SK-N-SH (cell line): ENCODE results near the gene TPD52L2. TPM values are rescaled to one million over a fixed set of nuclear protein-coding genes. Genes with fewer than 3 reads are reported as not detected.

Source experiments
- CTCF ChIA-PET: fragments of 300-600, 350-600 bp; formaldehyde crosslinking; extraction: SDS; loops from one replicate; lab custom pipeline; 2021; lab: Yijun Ruan, JAX
- POLR2A ChIA-PET: fragments of 350-600 bp; sonication (Branson Sonifier 250); formaldehyde crosslinking; extraction: SDS; loops from one replicate; lab custom pipeline; 2020; ENCODE audit warnings: antibody characterized with exemption, inconsistent platforms; lab: Yijun Ruan, JAX
- DNase-seq: peaks from one replicate; pipeline ENCODE4 v3.0.0; 2012
- H2AFZ ChIP-seq: fragments of 200-600 bp; sonication (generic); 2 replicates; pipeline ENCODE4 v1.8.1; 2016; ENCODE audit warnings: antibody characterized with exemption, mild to moderate bottlenecking, low read depth
- H3F3A ChIP-seq: fragments of 200-600 bp; sonication (generic); replicated peaks from 2 replicates; pipeline ENCODE3; 2016; ENCODE audit warnings: antibody characterized with exemption, mild to moderate bottlenecking; ENCODE audit not compliant: insufficient read depth
- H3K27ac ChIP-seq, 2 experiments: fragments of 200-500 bp in 1 of 2; fragments of 200-600 bp in 1 of 2; sonication (Bioruptor generic) in 1 of 2; sonication (generic), shearing (Covaris generic) in 1 of 2; 2 replicates each; pipeline versions ENCODE4 v1.5.1 to v1.6.1; 2014 to 2016; ENCODE audit warnings: low read depth in 2 of 2, inconsistent platforms in 1 of 2, low read length in 1 of 2, mild to moderate bottlenecking in 1 of 2, mixed read lengths in 1 of 2
- H3K27me3 ChIP-seq: fragments of 200-600 bp; sonication (generic), shearing (Covaris generic); 2 replicates; pipeline ENCODE4 v1.6.1; 2016; ENCODE audit warnings: mixed run types; ENCODE audit not compliant: insufficient read depth
- H3K36me3 ChIP-seq, 2 experiments: fragments of 200-500 bp in 1 of 2; fragments of 200-600 bp in 1 of 2; sonication (Bioruptor generic) in 1 of 2; sonication (generic) in 1 of 2; replicated peaks in 1 of 2; 2 replicates each; pipeline versions ENCODE3 to v1.5.1; 2014 to 2016; ENCODE audit warnings: low read length in 1 of 2, mild to moderate bottlenecking in 1 of 2; ENCODE audit not compliant: insufficient read depth in 2 of 2, control insufficient read depth in 1 of 2
- H3K4me1 ChIP-seq, 2 experiments: fragments of 200-500 bp in 1 of 2; fragments of 200-600 bp in 1 of 2; sonication (Bioruptor generic) in 1 of 2; sonication (generic), shearing (Covaris generic) in 1 of 2; 2 replicates each; pipeline versions ENCODE4 v1.5.1 to v1.6.1; 2014 to 2016; ENCODE audit warnings: low read depth in 1 of 2, low read length in 1 of 2, mixed run types in 1 of 2; ENCODE audit not compliant: insufficient read depth in 2 of 2, control insufficient read depth in 1 of 2
- H3K4me2 ChIP-seq: fragments of 200-600 bp; sonication (generic), shearing (Covaris generic); 2 replicates; pipeline ENCODE4 v1.6.1; 2017; ENCODE audit warnings: mixed run types
- H3K4me3 ChIP-seq, 2 experiments: fragments of 200-500 bp in 1 of 2; fragments of 200-600 bp in 1 of 2; sonication (Bioruptor generic) in 1 of 2; sonication (generic), shearing (Covaris generic) in 1 of 2; 2 replicates each; pipeline versions ENCODE4 v1.5.1 to v1.8.1; 2014 to 2016; ENCODE audit warnings: low read depth in 2 of 2, inconsistent platforms in 1 of 2, low read length in 1 of 2, mild to moderate bottlenecking in 1 of 2, mixed read lengths in 1 of 2, moderate library complexity in 1 of 2
- H3K79me2 ChIP-seq: fragments of 200-600 bp; sonication (generic); 2 replicates; pipeline ENCODE4 v1.8.1; 2017; ENCODE audit warnings: mild to moderate bottlenecking; ENCODE audit not compliant: insufficient read depth
- H3K9ac ChIP-seq: fragments of 200-600 bp; sonication (generic); 2 replicates; pipeline ENCODE4 v1.6.1; 2017; ENCODE audit warnings: mixed run types
- H3K9me2 ChIP-seq: fragments of 200-600 bp; sonication (generic); 2 replicates; pipeline ENCODE4 v1.6.1; 2017; ENCODE audit warnings: mixed run types
- H3K9me3 ChIP-seq: fragments of 200-600 bp; sonication (generic); 2 replicates; pipeline ENCODE4 v1.6.1; 2017; ENCODE audit warnings: mixed run types, mild to moderate bottlenecking, moderate library complexity
- H4K20me1 ChIP-seq: fragments of 200-600 bp; sonication (generic); 2 replicates; pipeline ENCODE4 v1.6.1; 2017; ENCODE audit warnings: mild to moderate bottlenecking, mixed run types; ENCODE audit not compliant: insufficient read depth
- CHD2 ChIP-seq: fragments of 150-350 bp; IDR thresholded peaks from 2 replicates; pipeline ENCODE4 v1.6.1; 2018; ENCODE audit warnings: low read length; ENCODE audit not compliant: partially characterized antibody
- EZH2phosphoT487 ChIP-seq: fragments of 200-600 bp; sonication (generic); IDR thresholded peaks from 2 replicates; pipeline ENCODE4 v1.6.1; 2017; ENCODE audit warnings: low read depth, mixed run types, mild to moderate bottlenecking, antibody characterized with exemption, moderate library complexity, borderline replicate concordance
- FOSL2 ChIP-seq: IDR thresholded peaks from 2 replicates; pipeline ENCODE4 v1.4.0; 2012; ENCODE audit warnings: low read depth, mild to moderate bottlenecking, moderate library complexity, borderline replicate concordance
- MXI1 ChIP-seq: IDR thresholded peaks from 2 replicates; pipeline ENCODE4 v1.6.1; 2012; ENCODE audit warnings: mild to moderate bottlenecking, low read depth, low read length, improper control_type of control experiment
- TCF12 ChIP-seq: IDR thresholded peaks from 2 replicates; pipeline ENCODE4 v1.4.0; 2012
- WGBS: methylation state at CpG from one replicate; pipeline ENCODE4 v1.1.6; 2017; ENCODE audit warnings: low lambda C conversion rate; 5-methylcytosine and 5-hydroxymethylcytosine counted together
- polyA plus RNA-seq, 3 experiments: library from polyadenylated mRNA; depleted of rRNA; stranded (reverse); fragments of >200 nt; gene quantifications; 2 replicates each; pipeline ENCODE4 v1.2.3, GENCODE V29; 2012
- TF ChIP-seq, protein P1 (sequence below): fragments of 150-350 bp; IDR thresholded peaks from 2 replicates; pipeline ENCODE4 v1.6.1; 2017; ENCODE audit warnings: antibody characterized with exemption, low read length, low read depth, borderline replicate concordance
- TF ChIP-seq, protein P2 (sequence below): fragments of 150-350 bp; IDR thresholded peaks from 2 replicates; pipeline ENCODE4 v1.6.1; 2016; ENCODE audit warnings: mild to moderate bottlenecking, low read depth, low read length
- TF ChIP-seq, protein P3 (sequence below): IDR thresholded peaks from 2 replicates; pipeline ENCODE4 v1.4.0; 2012; ENCODE audit warnings: low read depth, borderline replicate concordance
- TF ChIP-seq, protein P4 (sequence below): fragments of 200-600 bp; sonication (generic); IDR thresholded peaks from 2 replicates; pipeline ENCODE4 v1.6.1; 2017; ENCODE audit warnings: antibody characterized with exemption, mild to moderate bottlenecking, moderate library complexity
- TF ChIP-seq, protein P5 (sequence below): IDR thresholded peaks from 2 replicates; pipeline ENCODE4; 2012

The TPD52L2 gene
- polyA plus RNA-seq, 1 of the 3 experiments (the other 2 are of a cell fraction), result 137 TPM

DNA sequence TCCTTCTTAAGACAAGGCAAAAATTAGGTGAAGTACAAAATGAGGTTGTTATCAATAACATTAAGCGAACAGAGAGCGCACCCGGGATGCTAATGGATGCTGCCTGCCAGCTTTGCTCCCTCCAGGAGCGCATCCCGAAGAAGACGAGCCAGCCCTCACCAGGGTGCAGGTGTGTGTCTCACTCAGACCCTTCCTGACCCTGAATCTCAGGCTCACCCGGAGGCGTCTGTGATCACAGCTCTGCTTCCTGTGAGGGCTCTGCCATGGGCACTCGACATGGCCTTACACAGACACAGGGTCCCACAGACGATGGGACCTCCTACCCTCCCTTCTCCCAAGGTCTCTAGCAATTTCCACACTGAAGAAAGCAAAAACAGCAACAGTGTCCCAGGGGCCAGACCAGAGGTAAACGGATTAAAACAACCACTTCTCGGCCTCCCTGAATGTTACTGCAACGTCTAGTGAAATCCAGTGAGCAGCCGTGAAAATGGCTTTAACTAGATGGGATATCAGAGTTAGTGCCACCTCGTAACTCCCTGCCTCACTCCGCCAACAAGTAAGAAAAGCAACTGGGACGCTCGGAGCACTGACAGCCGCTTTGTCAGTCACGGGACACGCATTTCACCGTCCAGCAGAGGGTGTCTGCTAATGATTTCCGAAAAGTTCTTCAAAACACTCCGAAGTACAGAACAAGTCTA, 45.7 kb upstream of the TPD52L2 start:
- no peak overlapping the region for H3K4me2 ChIP-seq
- CTCF ChIA-PET, result interaction anchor here (1.5 kb wide), 1 partner anchor 33 kb away, joined by 4 read pairs; no protein-coding TSS in a partner anchor

More for the DNA sequence above, 45.7 kb upstream of the TPD52L2 start:
- Histone ChIP-seq H3K9ac (no peak overlapping the region), H3K9me3 (no peaks in the 10 kb centered on the region), H3F3A (peaks cover 9% of the 10 kb centered on the region), H3K79me2 (no peaks in the 10 kb centered on the region), H3K27ac (no peak overlapping the region), H3K27me3 (no peaks in the 10 kb centered on the region), H2AFZ (no peak overlapping the region), H3K4me1 (no peaks in the 10 kb centered on the region), H3K4me3 (no peak overlapping the region), H4K20me1 (peaks cover 4% of the 10 kb centered on the region; the same call in 1 of the 2 replicates), H3K36me3 (no peaks in the 10 kb centered on the region), H3K9me2 (no peaks in the 10 kb centered on the region)
- WGBS, result 45% methylated on average over 13 of the region's 24 CpGs
- DNase-seq, result no peak
- TF ChIP-seq, protein P1, sequence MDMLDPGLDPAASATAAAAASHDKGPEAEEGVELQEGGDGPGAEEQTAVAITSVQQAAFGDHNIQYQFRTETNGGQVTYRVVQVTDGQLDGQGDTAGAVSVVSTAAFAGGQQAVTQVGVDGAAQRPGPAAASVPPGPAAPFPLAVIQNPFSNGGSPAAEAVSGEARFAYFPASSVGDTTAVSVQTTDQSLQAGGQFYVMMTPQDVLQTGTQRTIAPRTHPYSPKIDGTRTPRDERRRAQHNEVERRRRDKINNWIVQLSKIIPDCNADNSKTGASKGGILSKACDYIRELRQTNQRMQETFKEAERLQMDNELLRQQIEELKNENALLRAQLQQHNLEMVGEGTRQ, result no peak
- TF ChIP-seq, protein P2, sequence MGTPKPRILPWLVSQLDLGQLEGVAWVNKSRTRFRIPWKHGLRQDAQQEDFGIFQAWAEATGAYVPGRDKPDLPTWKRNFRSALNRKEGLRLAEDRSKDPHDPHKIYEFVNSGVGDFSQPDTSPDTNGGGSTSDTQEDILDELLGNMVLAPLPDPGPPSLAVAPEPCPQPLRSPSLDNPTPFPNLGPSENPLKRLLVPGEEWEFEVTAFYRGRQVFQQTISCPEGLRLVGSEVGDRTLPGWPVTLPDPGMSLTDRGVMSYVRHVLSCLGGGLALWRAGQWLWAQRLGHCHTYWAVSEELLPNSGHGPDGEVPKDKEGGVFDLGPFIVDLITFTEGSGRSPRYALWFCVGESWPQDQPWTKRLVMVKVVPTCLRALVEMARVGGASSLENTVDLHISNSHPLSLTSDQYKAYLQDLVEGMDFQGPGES, result no peak
- TF ChIP-seq TCF12 (no peak), EZH2phosphoT487 (no peak), FOSL2 (no peak), MXI1 (no peak), CHD2 (no peak)
- TF ChIP-seq, protein P3, sequence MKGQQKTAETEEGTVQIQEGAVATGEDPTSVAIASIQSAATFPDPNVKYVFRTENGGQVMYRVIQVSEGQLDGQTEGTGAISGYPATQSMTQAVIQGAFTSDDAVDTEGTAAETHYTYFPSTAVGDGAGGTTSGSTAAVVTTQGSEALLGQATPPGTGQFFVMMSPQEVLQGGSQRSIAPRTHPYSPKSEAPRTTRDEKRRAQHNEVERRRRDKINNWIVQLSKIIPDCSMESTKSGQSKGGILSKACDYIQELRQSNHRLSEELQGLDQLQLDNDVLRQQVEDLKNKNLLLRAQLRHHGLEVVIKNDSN, result no peak
- TF ChIP-seq, protein P4, sequence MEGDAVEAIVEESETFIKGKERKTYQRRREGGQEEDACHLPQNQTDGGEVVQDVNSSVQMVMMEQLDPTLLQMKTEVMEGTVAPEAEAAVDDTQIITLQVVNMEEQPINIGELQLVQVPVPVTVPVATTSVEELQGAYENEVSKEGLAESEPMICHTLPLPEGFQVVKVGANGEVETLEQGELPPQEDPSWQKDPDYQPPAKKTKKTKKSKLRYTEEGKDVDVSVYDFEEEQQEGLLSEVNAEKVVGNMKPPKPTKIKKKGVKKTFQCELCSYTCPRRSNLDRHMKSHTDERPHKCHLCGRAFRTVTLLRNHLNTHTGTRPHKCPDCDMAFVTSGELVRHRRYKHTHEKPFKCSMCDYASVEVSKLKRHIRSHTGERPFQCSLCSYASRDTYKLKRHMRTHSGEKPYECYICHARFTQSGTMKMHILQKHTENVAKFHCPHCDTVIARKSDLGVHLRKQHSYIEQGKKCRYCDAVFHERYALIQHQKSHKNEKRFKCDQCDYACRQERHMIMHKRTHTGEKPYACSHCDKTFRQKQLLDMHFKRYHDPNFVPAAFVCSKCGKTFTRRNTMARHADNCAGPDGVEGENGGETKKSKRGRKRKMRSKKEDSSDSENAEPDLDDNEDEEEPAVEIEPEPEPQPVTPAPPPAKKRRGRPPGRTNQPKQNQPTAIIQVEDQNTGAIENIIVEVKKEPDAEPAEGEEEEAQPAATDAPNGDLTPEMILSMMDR, result no peak; the same call in 1 of the 2 replicates
- TF ChIP-seq, protein P5, sequence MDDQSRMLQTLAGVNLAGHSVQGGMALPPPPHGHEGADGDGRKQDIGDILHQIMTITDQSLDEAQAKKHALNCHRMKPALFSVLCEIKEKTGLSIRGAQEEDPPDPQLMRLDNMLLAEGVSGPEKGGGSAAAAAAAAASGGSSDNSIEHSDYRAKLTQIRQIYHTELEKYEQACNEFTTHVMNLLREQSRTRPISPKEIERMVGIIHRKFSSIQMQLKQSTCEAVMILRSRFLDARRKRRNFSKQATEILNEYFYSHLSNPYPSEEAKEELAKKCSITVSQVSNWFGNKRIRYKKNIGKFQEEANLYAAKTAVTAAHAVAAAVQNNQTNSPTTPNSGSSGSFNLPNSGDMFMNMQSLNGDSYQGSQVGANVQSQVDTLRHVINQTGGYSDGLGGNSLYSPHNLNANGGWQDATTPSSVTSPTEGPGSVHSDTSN, result no peak
- POLR2A ChIA-PET, result no interaction called here
